SKM-1 (cell line): ENCODE results near the gene FGF13.

Experiments
- DNase-seq: peaks from one replicate; lab custom pipeline; 2025; ENCODE audit not compliant: unreplicated experiment; lab: John Stamatoyannopoulos, UW

The FGF13 gene

GRCh38 chrX:138711399-138712347 is at the start of gene FGF13:
Gene FGF13, minus strand, starts transcription at chrX:138711717. Its CDS starts 714 bp downstream, at chrX:138711003.
- peak; percentile 1 for DNase-seq

- no peak for DNase-seq
These were observed 47.9 kb upstream of the FGF13 start for GRCh38 chrX:138759217-138759943.

GRCh38 chrX:138756234-138756633 is 44.7 kb upstream of the FGF13 start:
- no peak for DNase-seq

GRCh38 chrX:138754861-138755260 is 43.3 kb upstream of the FGF13 start:
- DNase-seq, result no peak

- no peak for DNase-seq
These were observed 37.0 kb upstream of the FGF13 start for GRCh38 chrX:138748480-138748879.

- DNase-seq, result no peak
These were observed 33.7 kb upstream of the FGF13 start for GRCh38 chrX:138745196-138745595.

- no peak for DNase-seq
These were observed 30.7 kb upstream of the FGF13 start for GRCh38 chrX:138742217-138742616.

- DNase-seq, result no peak
These were observed 28.8 kb upstream of the FGF13 start for GRCh38 chrX:138740341-138740740.

- DNase-seq, result no peak
These were observed 11.8 kb upstream of the FGF13 start for GRCh38 chrX:138723301-138723700.

GRCh38 chrX:138719396-138719795 is 7.9 kb upstream of the FGF13 start:
- no peak for DNase-seq

GRCh38 chrX:138718941-138719340 is 7.4 kb upstream of the FGF13 start:
- DNase-seq, result no peak

GRCh38 chrX:138710866-138711341 is 613 bp downstream of the FGF13 start:
- DNase-seq, result no peak

GRCh38 chrX:138709886-138710791 is 1.4 kb downstream of the FGF13 start:
- no peak for DNase-seq

GRCh38 chrX:138708268-138708667 is 3.2 kb downstream of the FGF13 start:
- DNase-seq, result no peak

GRCh38 chrX:138704596-138704995 is 6.9 kb downstream of the FGF13 start:
- DNase-seq, result no peak

GRCh38 chrX:138704101-138704500 is 7.4 kb downstream of the FGF13 start:
- no peak for DNase-seq

- no peak for DNase-seq
These were observed 18.9 kb downstream of the FGF13 start for GRCh38 chrX:138692591-138692990.

- DNase-seq, result no peak
These were observed 20.3 kb downstream of the FGF13 start for GRCh38 chrX:138691186-138691585.

- DNase-seq, result no peak
These were observed 20.9 kb downstream of the FGF13 start for GRCh38 chrX:138690591-138690990.

GRCh38 chrX:138683600-138683999 is 27.9 kb downstream of the FGF13 start:
- no peak for DNase-seq

GRCh38 chrX:138669693-138670092 is 41.8 kb downstream of the FGF13 start:
- no peak for DNase-seq
